ENCODE data around the gene CSGALNACT2.

Gene CSGALNACT2

DNA sequence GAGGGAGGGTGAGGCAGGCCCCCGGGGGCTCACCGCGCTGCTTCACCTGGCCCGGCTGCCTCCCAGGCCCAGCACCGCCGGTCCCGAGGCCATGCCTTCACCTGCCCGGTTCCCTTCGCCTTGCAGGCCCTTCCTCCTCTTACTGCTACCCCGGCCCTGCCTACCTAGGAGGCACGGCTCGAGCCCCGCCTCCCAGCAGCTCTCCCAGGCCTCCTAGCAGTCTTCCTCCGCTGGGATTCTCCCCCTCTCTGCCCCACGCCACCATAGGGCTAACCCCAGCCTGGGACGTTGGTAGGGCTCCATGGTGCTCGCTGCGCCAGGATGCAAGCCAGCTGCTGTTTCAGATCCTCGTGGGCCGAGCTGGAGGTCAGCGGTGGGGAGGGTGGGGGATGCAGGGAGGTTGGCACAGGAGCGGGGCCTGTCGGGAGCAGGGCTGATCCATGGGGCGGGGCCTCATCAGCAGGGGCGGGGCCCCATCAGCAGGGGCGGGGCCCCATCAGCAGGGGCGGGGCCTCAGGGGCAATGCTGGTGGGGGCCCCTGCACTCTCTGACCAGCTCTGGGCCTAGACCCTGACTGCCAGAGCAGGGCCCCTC is 65.3 kb downstream of the CSGALNACT2 start:
- no peak for DNase-seq (ENCODE audit: low read depth)

- no peak for DNase-seq (ENCODE audit: low read depth)
These were observed 66.0 kb downstream of the CSGALNACT2 start for GRCh38 chr10:43204042-43204942.

GRCh38 chr10:43204943-43205671 is 66.9 kb downstream of the CSGALNACT2 start:
- no peak for DNase-seq (ENCODE audit: low read depth)

DNA sequence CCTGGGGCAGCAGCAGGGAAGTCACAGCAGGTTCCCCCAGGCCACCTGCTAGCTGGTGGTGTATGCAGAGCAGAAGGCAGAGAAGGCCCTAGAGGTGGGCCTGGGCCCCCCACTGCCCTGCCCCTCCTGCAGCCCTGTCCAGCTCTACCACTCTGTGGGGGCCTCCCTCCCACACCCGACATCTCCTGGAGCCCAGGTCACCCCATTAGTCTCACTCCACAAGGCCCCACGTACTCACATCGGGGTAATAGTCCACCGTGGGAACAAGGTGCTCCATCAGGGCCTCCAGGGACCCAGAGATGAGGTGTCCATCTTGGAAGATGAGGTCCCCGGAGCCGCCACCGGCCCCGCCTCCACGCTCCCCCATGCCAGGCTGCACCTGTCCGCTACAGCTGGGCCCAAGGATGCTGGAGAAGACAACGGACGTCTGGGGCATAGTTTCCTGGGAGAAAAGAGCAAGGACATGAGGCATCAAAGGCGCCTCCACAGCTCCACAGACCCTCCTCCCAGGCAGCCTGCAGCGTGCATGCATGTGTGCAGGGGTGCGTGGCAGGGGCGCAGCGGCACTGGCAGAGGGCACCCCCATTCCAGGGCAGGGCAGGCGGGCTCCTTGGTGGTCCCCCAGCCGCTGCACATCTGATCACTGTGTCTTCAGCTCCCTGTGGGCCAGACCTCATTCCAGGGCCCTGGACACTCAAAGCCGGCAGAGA is 67.6 kb downstream of the CSGALNACT2 start:
- DNase-seq (ENCODE audit: low read depth), result no peak

GRCh38 chr10:43206391-43207235 is 68.4 kb downstream of the CSGALNACT2 start:
- no peak for DNase-seq (ENCODE audit: low read depth)

DNA sequence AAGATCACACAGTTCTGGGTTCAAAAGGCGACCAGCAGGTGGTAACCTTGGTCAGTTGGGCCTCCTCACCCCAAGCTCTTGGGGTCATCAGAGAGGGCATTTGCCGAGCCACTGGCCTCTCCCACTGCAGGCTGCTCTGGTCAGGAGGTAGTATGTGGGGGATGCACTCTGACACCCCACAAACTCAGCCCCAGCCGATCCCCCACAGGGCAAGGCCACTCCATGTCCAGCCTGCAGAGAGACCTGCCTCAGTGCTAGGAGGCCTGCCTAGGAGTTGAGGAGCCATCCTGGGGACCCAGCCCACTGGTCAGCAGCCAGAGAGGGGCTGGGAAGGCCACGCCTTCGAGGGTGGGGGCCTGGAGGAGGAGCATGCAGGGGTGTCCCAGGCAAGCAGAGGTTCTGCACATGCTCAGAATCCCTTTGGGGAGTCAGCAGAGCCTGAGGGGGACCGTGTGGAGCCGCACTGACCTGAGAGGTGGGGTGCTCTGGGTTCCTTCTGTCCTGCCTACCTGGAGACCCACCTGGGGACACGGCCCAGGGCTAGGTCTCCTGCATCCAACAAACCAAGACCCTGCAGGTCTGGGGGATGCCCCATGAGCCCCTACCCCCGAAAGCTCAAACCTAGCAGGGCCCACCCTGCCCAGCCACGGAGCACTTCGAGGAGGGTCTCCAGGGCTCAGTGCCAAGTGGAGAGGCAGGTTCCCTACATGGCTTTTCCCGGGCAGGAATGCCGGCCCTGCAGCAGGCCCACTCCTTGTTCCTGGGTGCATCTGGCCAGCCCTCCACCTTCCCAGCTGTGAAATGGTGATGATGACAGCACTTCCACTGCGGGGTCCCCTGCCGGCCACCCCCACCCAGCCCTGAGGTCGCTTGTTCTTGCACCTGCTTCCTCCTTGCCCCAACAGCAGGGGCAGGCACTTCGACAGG is 70.2 kb downstream of the CSGALNACT2 start:
- no peak for DNase-seq (ENCODE audit: low read depth)

GRCh38 chr10:43209074-43209455 is 70.8 kb downstream of the CSGALNACT2 start:
- DNase-seq (ENCODE audit: low read depth), result no peak

GRCh38 chr10:43209651-43210141 is 71.5 kb downstream of the CSGALNACT2 start:
- no peak for DNase-seq (ENCODE audit: low read depth)

DNA sequence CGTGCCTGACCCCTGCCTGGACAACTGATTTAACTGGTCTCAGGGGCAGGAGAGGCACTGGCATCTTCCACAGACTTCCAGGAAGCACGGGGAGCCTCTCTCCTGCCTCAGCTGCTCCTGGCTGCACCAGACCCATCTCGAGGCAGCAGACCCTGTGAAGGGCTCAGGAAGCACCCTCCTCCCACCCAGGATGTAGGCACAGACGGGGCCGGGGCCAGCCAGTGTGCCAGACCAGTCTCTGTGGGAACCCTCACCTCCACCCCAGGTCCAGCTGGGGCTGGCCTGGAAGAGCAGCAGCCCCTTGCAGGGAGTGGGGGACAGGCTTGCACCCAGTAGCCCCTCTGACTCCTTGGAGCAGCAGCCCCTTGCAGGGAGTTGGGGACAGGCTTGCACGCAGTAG is 72.3 kb downstream of the CSGALNACT2 start:
- DNase-seq (ENCODE audit: low read depth), result no peak

DNA sequence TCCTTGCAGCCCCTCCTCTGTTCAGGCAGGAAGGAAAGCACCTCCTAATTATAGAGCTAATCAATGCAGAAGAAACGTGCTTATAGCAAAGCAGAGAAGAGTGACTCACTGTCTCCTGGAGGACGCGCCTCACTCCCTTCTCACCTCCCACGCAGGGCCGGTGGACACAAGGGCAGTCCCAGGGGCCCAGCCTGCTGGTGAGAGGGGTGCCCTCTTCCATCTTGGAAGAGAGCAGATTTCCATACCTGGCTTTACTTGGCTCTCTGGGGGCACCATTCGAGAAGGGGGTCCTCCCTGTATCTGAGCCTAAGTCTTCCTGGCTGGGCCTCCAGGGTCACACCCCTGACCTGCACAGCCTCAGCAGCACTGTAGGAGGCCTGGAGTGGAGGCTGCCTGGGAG is 72.8 kb downstream of the CSGALNACT2 start:
- no peak for DNase-seq (ENCODE audit: low read depth)

DNA sequence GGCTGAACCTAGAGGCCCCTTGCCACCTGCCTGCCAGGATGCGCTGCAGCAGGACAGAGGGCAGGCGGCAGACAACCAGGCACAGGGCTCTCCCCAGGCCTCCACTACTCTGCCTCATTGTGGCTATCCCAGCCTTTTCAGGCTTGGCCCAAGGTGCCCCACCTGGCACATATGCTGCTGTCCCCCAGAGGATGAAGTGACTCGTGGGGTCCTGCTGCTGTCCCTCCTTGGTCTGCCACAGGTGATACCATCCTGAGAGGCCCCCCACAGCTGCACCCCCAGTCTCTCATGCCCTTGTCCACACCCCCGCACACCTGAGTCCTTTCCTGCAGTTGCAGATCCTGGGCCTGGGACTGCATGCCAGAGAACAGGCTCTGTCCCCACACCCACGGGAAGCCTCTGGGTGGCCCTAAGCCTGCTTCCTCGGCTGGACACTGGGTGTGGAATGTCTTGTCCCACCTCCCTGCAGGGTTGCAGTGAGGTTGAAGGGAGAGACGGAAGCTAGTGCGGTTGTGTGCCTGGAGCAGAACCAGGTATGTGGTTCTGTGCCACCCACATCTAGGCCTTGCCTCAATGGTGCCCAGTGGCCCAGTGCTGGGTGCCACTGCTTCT is 73.3 kb downstream of the CSGALNACT2 start:
- DNase-seq (ENCODE audit: low read depth), result no peak

GRCh38 chr10:43212043-43212721 is 73.9 kb downstream of the CSGALNACT2 start:
- no peak for DNase-seq (ENCODE audit: low read depth)

- DNase-seq (ENCODE audit: low read depth), result no peak
These were observed 76.1 kb downstream of the CSGALNACT2 start for GRCh38 chr10:43214071-43214955.

GRCh38 chr10:43214956-43215561 is 76.8 kb downstream of the CSGALNACT2 start:
- no peak for DNase-seq (ENCODE audit: low read depth)

DNA sequence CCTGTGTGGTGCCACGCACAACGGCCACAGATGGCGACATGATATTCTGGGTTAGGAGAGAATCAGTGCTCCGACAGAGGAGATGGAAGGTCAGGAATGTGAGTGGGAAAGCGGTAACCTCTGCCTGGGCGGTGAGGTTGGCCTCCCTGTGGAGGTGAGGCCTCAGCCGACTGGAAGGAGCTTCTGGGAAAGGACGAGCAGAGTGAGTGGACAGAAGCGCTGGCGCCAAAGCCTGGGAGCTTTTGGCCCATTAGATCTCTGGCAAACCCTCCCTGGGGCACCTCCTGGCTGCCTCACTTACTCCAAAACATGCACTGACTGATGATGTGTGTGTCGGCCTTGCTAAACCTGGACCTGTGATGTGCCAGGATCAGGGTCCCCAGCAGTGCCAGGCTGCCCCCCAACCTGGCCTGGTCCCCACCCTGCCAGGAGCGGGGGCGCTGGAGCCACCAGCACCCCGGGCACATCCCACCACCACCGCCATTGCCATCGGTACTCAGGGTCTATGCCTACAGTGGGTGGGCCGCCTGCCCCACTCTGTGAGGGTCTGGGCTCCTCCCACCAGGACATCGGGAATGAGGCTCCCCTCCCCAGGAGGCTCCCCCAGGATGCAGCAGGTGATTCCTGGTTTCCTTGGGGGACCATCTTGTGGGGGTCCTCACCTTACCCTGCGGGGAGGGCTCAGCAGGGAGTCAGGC is 77.7 kb downstream of the CSGALNACT2 start:
- no peak for DNase-seq (ENCODE audit: low read depth)

DNA sequence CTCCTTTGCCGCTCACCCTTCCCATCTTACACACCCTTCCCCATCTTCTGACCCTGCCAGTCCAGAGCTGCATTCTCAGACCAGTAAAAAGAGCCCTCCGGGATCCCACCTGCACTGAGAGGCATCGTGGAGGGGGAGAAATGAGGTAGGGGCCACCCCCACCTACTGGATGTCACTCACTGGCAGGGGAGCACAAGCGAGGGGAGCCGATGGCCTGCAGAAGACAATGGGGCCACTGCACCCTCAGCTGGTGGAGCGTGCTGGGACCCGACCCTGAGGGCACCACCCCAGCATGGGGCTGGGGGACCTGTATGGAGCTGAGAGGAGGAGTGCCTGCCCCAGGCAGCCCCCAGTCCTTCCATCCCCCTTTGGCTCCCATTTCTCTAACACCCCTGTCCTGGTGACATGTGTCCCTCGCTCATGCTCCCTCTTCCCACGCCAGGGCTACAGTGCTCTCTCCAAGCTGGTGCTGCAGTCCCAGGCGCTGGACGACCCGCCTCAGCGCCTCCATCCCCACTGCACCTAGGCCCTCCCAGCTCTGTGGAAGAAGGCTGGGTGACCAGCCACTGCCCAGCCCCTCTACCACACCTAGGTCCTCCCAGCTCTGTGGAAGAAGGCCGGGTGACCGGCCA is 78.8 kb downstream of the CSGALNACT2 start:
- DNase-seq (ENCODE audit: low read depth), result no peak

All from stimulated activated CD8-positive, alpha-beta memory T cell treated with anti-CD3 and anti-CD28 coated beads, Interleukin-12 subunit alpha, Interleukin-12 subunit beta, amount 100 ng/mL, for 4 hours (primary cell).